NCI-H1417 treated with DMSO at 0.1 percent for 48 hours (cell line): Measurements from ENCODE around the gene NOSTRIN.
"Not testable (repeated sequence)": the region's sequence is repeated elsewhere in the genome, so short reads cannot be mapped to it uniquely, and the experiment has no call there.

ENCODE experiments used
- DNase-seq: peaks from one replicate; lab custom pipeline; 2025; lab: John Stamatoyannopoulos, UW

Gene NOSTRIN

GRCh38 chr2:168801961-168802858 is at the start of gene NOSTRIN:
TSS of gene NOSTRIN (plus strand) at chr2:168802637. CDS start at chr2:168802647, 10 bp downstream.
- DNase-seq = no peak

GRCh38 chr2:168753765-168754329 is 48.6 kb upstream of the NOSTRIN start:
- no peak for DNase-seq

DNA sequence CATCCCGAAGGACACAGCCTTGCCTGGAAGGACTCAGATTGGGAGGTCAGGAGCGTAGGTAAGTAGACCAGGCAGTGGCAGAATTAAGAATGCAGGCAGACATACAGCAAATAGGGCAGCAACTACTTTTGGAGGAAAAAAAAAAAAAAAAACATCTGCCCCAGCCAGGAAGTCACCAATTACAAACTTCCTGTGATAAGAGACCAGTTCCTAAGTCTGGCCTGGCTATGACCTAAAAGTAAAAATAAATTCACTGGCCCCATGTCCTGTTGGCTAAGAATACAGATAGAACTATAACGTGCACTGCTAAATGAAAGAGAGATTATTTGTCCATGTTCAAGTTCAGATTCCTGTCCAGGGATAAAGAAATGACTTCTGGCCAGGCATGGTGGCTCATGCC is 45.2 kb upstream of the NOSTRIN start:
- no peak for DNase-seq

GRCh38 chr2:168758970-168759820 is 43.2 kb upstream of the NOSTRIN start:
- no peak for DNase-seq

DNA sequence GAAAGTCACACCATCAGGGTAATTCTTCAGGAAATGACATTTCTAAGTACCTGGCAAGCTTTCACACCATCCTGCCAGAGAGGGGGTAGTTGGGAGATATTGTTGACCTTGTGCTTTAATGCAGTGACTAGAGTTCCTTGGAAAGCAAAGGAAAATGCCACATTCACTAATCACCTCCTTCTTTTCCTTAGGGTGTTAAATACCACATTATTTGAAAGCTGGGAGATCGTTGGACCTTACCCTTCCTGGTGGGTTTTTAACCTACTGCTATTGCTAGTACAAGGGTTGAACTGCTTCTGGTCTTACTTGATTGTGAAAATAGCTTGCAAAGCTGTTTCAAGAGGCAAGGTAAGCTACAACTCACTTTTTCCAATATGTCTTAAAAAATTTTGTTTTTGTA is 37.0 kb upstream of the NOSTRIN start:
- DNase-seq = no peak

GRCh38 chr2:168766600-168766999 is 35.8 kb upstream of the NOSTRIN start:
- no peak for DNase-seq

DNA sequence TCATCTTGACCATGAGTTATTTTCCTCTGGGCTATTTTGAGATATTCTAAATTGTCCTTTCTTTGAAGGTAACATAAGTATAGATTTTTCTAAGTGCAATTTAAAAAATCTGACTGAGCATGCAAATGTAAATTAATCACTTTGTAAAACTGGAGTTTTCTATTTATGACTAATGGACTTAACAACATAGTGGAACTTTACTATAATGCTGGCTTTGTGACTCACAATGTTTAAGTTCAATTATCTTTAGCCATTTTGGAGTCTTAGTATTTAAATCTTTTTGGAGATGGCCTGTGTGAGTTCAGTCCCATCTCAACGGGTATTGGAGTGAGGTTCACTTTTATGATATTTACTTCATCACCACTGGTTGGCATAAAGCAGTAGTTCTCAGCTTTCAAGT is 35.2 kb upstream of the NOSTRIN start:
- no peak for DNase-seq

DNA sequence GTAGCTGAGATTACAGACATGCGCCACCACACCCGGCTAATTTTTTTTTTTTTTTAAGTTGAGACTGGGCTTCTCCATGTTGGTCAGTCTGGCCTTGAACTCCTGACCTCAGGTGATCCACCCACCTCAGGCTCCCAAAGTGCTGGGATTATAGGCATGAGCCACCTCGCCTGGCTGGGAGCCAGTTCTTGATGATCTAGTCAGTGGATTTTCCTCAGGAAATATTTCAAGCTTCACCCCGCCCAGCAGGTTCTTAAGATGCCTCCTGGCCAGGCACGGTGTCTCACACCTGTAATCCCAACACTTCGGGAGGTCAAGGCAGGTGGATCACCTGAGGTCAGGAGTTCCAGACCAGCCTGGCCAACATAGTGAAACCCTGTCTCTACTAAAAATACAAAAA is 34.1 kb upstream of the NOSTRIN start:
- DNase-seq = not testable (repeated sequence)

DNA sequence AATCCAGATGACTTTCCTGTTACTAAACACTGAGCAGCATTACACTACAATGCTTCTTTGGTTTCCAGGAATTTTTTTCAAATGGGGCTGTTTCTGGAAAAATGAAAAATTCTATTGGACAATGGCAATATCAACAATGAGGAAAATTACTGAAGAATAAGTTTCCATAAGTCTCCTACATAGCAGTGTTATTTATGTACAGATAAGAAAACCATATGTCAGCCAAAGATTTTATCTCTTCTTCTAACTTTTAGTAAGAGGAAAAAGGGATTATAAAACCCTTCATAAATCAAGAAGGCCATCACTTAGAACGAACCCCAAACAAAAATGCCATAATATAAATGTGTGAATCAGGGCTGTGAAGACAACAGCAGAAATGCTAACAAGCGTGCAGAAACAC is 31.6 kb upstream of the NOSTRIN start:
- DNase-seq = no peak

DNA sequence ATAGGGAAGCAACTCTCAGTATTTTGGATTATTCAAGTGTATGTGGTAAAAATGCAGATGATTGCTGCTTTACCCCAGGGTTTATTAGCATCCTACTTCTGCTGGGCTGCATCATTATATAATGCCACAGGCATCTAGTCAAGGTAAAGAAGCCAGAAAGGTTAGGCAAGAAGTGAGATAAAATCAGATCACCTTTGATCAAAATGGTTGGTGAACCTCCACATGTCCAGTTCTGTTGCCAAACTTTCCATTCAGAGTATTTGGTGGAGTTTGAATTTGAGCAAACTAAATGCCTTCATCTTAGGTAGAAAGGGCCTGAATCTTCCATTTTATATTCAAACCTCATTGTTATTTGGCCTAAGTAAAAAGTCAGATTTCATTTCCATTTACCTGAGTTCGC is 29.7 kb upstream of the NOSTRIN start:
- no peak for DNase-seq

DNA sequence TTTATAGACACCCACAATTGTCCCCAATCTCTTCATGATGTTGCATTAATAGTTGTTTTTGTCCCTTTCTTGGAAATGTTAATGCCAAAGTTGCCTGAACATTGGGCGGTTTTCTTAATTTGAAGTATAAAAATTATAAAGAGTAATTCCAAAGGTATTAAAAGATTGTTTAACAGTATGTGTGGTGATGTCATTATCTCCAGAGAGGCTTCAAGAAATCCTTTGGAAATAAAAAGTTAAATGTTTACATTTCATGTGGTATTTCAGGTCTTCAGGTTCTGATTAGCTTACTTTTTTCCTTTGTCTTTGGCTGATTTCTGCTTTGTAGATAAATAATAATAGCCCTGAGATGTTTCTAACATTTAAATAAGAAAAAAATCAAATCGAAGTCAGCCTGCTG is 29.3 kb upstream of the NOSTRIN start:
- no peak for DNase-seq

- DNase-seq = no peak
Observed at GRCh38 chr2:168773719-168774521, 28.5 kb upstream of the NOSTRIN start.

GRCh38 chr2:168775837-168776236 is 26.6 kb upstream of the NOSTRIN start:
- DNase-seq = no peak

GRCh38 chr2:168780669-168781071 is 21.8 kb upstream of the NOSTRIN start:
- DNase-seq = no peak

- DNase-seq = no peak
Observed at GRCh38 chr2:168781191-168781817, 21.1 kb upstream of the NOSTRIN start.

DNA sequence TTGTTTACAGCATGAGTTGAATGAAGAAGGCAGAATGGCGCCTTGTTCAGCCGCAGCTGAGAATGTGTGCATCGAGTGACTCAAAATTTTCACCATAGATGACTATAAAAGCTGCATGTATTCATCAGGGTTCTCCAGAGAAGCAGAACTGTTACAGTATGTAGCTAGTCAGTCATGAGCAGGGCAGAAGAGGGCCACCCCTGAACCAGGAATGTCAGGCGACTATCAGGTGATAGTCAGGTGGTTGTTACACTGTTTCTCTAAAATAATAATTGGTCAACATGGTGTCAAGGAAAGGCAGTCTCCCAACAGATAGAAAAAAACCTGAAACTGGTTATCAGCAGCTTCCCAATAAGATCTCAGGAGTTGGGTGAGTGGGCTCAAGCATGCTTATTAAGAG is 20.2 kb upstream of the NOSTRIN start:
- no peak for DNase-seq

DNA sequence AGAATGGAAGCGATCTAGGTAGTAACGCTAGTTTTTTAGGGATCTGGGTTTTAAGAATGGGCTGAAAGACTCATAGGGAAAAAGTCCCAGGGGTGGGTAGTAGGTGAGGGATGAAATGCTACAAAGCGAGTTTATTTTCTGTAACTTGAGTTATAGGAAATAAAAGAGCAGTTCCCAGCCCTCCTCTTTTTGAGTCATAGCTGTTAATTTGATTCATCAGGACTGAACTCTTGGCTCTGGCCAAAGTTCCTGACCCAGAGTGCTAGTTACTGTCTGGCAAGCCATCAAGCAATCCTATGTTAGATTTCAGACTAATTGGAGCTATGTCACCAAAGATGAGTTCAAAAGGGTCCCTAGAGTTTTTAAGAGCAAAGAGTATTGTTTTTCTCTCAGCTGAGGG is 17.4 kb upstream of the NOSTRIN start:
- DNase-seq = no peak

- no peak for DNase-seq
Observed at GRCh38 chr2:168787098-168787781, 15.2 kb upstream of the NOSTRIN start.

DNA sequence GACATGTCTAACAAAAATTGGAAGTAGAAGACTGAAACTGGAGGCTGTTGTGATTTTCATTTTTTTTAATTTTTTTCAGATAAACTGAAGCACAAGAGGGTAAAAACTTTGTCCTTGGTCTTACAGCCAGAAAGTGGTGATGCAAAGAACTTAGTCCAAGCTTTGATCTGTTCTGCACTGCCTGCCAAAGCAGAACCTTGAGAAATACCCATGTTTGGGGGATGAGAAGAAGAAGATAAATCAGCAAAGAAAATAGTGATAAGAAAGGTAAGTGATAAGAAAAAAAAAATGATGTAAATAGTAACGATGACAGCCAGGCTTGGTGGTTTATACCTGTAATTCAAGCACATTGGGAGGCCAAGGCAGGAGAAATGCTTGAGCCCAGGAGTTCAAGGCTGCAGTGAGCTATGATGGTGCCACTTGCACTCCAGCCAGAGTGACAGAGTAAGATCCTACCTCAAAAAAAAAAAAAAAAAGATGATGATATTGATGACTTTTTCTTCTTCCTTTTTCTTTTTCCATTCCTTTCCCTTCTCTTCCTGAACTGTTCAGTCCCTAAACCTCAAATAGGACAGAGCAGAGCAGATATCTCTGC is 14.6 kb upstream of the NOSTRIN start:
- no peak for DNase-seq

- no peak for DNase-seq
Observed at GRCh38 chr2:168789776-168790175, 12.7 kb upstream of the NOSTRIN start.
